Measurements from ENCODE around the gene SPATA13. TPM values are rescaled to one million over a fixed set of nuclear protein-coding genes. Genes with fewer than 3 reads are reported as not detected.

SPATA13 gene
- polyA plus RNA-seq, 1 experiment = 3.6 TPM

- POLR2A ChIA-PET = no interaction called here
- Histone ChIP-seq H3K27me3 (ENCODE audit: control insufficient read depth, insufficient read depth, low read length) (no peaks in the 10 kb centered on the region), H3K4me3 (ENCODE audit: low read depth, low read length) (no peak overlapping the region), H3K36me3 (ENCODE audit: control insufficient read depth, insufficient read depth, low read length) (no peaks in the 10 kb centered on the region)
- DNase-seq (ENCODE audit: low read depth) = no peak
- TF ChIP-seq CTCF (IDR thresholded peaks at IDR 0.05; ENCODE audit: insufficient read depth, low read depth, low read length) = no peak
- CTCF ChIA-PET = no interaction called here
Observed at GRCh38 chr13:24141333-24141910, 19.1 kb upstream of the SPATA13 start.

GRCh38 chr13:24142453-24142852, 18.1 kb upstream of the SPATA13 start:
- POLR2A ChIA-PET = no interaction called here
- H3K4me3 ChIP-seq (ENCODE audit: low read depth, low read length) = no peak overlapping the region
- no peak for DNase-seq (ENCODE audit: low read depth)
- CTCF ChIA-PET = no interaction called here
- H3K27me3 ChIP-seq (ENCODE audit: control insufficient read depth, insufficient read depth, low read length) = no peaks in the 10 kb centered on the region
- H3K36me3 ChIP-seq (ENCODE audit: control insufficient read depth, insufficient read depth, low read length) = no peaks in the 10 kb centered on the region
- no peak for TF ChIP-seq CTCF (IDR thresholded peaks at IDR 0.05; ENCODE audit: insufficient read depth, low read depth, low read length)

- CTCF ChIA-PET = no interaction called here
- DNase-seq (ENCODE audit: low read depth) = no peak
- H3K27me3 ChIP-seq (ENCODE audit: control insufficient read depth, insufficient read depth, low read length) = no peaks in the 10 kb centered on the region
- no peak for TF ChIP-seq CTCF (IDR thresholded peaks at IDR 0.05; ENCODE audit: insufficient read depth, low read depth, low read length)
- POLR2A ChIA-PET = no interaction called here
- no peak overlapping the region for H3K4me3 ChIP-seq (ENCODE audit: low read depth, low read length)
- H3K36me3 ChIP-seq (ENCODE audit: control insufficient read depth, insufficient read depth, low read length) = no peaks in the 10 kb centered on the region
Observed at GRCh38 chr13:24142886-24143285, 17.6 kb upstream of the SPATA13 start.

- no peaks in the 10 kb centered on the region for H3K36me3 ChIP-seq (ENCODE audit: control insufficient read depth, insufficient read depth, low read length)
- H3K27me3 ChIP-seq (ENCODE audit: control insufficient read depth, insufficient read depth, low read length) = no peaks in the 10 kb centered on the region
- POLR2A ChIA-PET = no interaction called here
- H3K4me3 ChIP-seq (ENCODE audit: low read depth, low read length) = no peak overlapping the region
- DNase-seq (ENCODE audit: low read depth) = no peak
- TF ChIP-seq CTCF (IDR thresholded peaks at IDR 0.05; ENCODE audit: insufficient read depth, low read depth, low read length) = no peak
- CTCF ChIA-PET = interaction anchor here (0.6 to 1.5 kb wide), 4 partner anchors 10 to 92 kb away, joined by 3 to 6 read pairs (median 3); partner anchors contain the start of gene SPATA13
Observed at GRCh38 chr13:24145240-24145639, 15.3 kb upstream of the SPATA13 start.

GRCh38 chr13:24145674-24146073, 14.8 kb upstream of the SPATA13 start:
- no peaks in the 10 kb centered on the region for H3K36me3 ChIP-seq (ENCODE audit: control insufficient read depth, insufficient read depth, low read length)
- H3K27me3 ChIP-seq (ENCODE audit: control insufficient read depth, insufficient read depth, low read length) = no peaks in the 10 kb centered on the region
- no peak overlapping the region for H3K4me3 ChIP-seq (ENCODE audit: low read depth, low read length)
- no peak for DNase-seq (ENCODE audit: low read depth)
- ChIA-PET POLR2A (interaction anchor here (0.7 kb wide), 1 partner anchor 10 kb away, joined by 3 read pairs; no protein-coding TSS in a partner anchor), CTCF (interaction anchor here (0.9 to 1.5 kb wide), 3 partner anchors 11 to 93 kb away, joined by 3 to 6 read pairs (median 3); partner anchors contain the start of gene SPATA13)
- TF ChIP-seq CTCF (IDR thresholded peaks at IDR 0.05; ENCODE audit: insufficient read depth, low read depth, low read length) = no peak
